HepG2 (cell line): Measurements from ENCODE around the gene NES. TPM values are rescaled to one million over a fixed set of nuclear protein-coding genes. Genes with fewer than 3 reads are reported as not detected.

Experiments used
- EP300 ChIP-seq, 3 experiments: sonication (generic) in 1 of 3; formaldehyde crosslinking in 1 of 3; IDR thresholded peaks; 2 replicates each; pipeline versions ENCODE4 v1.5.1 to v1.6.1; 2011 to 2020; ENCODE audit warnings: low read depth in 2 of 3, low read length in 2 of 3, borderline replicate concordance in 1 of 3, improper control_type of control experiment in 1 of 3, mild to moderate bottlenecking in 1 of 3, missing genetic modification reagents in 1 of 3, moderate library complexity in 1 of 3
- FOXP1 ChIP-seq, 2 experiments: fragments of 450-650 bp in 1 of 2; IDR thresholded peaks; 2 replicates each; pipeline ENCODE4 v1.6.1; 2017 to 2018; ENCODE audit warnings: antibody characterized with exemption in 1 of 2
- HNF1A ChIP-seq, 2 experiments: sonication (generic) in 1 of 2; formaldehyde crosslinking in 1 of 2; IDR thresholded peaks; 2 replicates each; pipeline versions ENCODE4 v1.4.0 to v1.6.1; 2016 to 2020; ENCODE audit warnings: borderline replicate concordance in 1 of 2, low read depth in 1 of 2, mild to moderate bottlenecking in 1 of 2, missing genetic modification reagents in 1 of 2
- MLLT10 ChIP-seq: sonication (generic); formaldehyde crosslinking; IDR thresholded peaks from 2 replicates; pipeline ENCODE4 v1.4.0; 2020; ENCODE audit warnings: missing genetic modification reagents
- TFAP4 ChIP-seq: sonication (generic); IDR thresholded peaks from 2 replicates; pipeline ENCODE4 v1.6.1; 2016; ENCODE audit warnings: low read depth, borderline replicate concordance
- YEATS4 ChIP-seq: sonication (generic); formaldehyde crosslinking; IDR thresholded peaks from 2 replicates; pipeline ENCODE4 v1.4.0; 2020; ENCODE audit warnings: missing genetic modification reagents, borderline replicate concordance
- ZFYVE20 ChIP-seq: sonication (generic); formaldehyde crosslinking; IDR thresholded peaks from 2 replicates; pipeline ENCODE4 v1.8.0; 2023; ENCODE audit warnings: low read depth, mild to moderate bottlenecking, moderate library complexity, missing genetic modification reagents, borderline replicate concordance
- ZGPAT ChIP-seq: IDR thresholded peaks from 2 replicates; pipeline ENCODE4 v1.6.1; 2016; ENCODE audit warnings: mild to moderate bottlenecking
- ZNF446 ChIP-seq: sonication (generic); formaldehyde crosslinking; IDR thresholded peaks from 2 replicates; pipeline ENCODE4 v1.5.0; 2020; ENCODE audit warnings: mild to moderate bottlenecking, missing genetic modification reagents
- polyA plus RNA-seq, 8 experiments: library from polyadenylated mRNA; depleted of rRNA in 3 of 8; stranded (reverse) in 7 of 8; unstranded in 1 of 8; fragments of >200 nt; fragmentation: Illumina TruSeq in 4 of 8; extraction: Trizol in 4 of 8; gene quantifications; 2 replicates each; pipeline versions ENCODE4 v1.2.1 to v1.2.3, GENCODE V29; 2011 to 2016; ENCODE audit warnings: low read depth in 4 of 8, missing spikeins in 1 of 8, mixed read lengths in 1 of 8; ENCODE audit not compliant: insufficient read depth in 1 of 8
- total RNA-seq, 5 experiments: library from RNA; depleted of rRNA; stranded (reverse); fragments of >200 nt; fragmentation: Illumina TruSeq; extraction: Trizol; gene quantifications; 2 replicates each; pipeline ENCODE4 v1.2.3, GENCODE V29; 2016; ENCODE audit warnings: low read depth in 1 of 5
- TF ChIP-seq, protein P1 (sequence below): sonication (generic); formaldehyde crosslinking; conservative IDR thresholded peaks from 2 replicates; pipeline ENCODE4 v1.4.0; 2020; ENCODE audit warnings: missing genetic modification reagents
- TF ChIP-seq, protein P2 (sequence below): sonication (generic); formaldehyde crosslinking; IDR thresholded peaks from 2 replicates; pipeline ENCODE4 v1.5.0; 2020; ENCODE audit warnings: missing genetic modification reagents
- TF ChIP-seq, protein P3 (sequence below): sonication (generic); formaldehyde crosslinking; IDR thresholded peaks from 2 replicates; pipeline ENCODE4 v1.9.0; 2022; ENCODE audit warnings: missing genetic modification reagents, mild to moderate bottlenecking, borderline replicate concordance
- TF ChIP-seq, protein P4 (sequence below), 2 experiments: sonication (generic) in 1 of 2; formaldehyde crosslinking in 1 of 2; IDR thresholded peaks; 2 replicates each; pipeline versions ENCODE4 v1.4.0 to v1.6.1; 2018 to 2020; ENCODE audit warnings: missing genetic modification reagents in 2 of 2, borderline replicate concordance in 1 of 2, low read depth in 1 of 2, mild to moderate bottlenecking in 1 of 2, missing biosample characterization in 1 of 2

Gene NES
- total and polyA plus RNA-seq, 2 of the 13 experiments (the other 11 are each of a cell fraction or from before 2014, with no cell fraction given) = 1.7 to 16.6 TPM

GRCh38 chr1:156664767-156665411, 12.3 kb downstream of the NES start (continued):
- TF ChIP-seq, protein P1, sequence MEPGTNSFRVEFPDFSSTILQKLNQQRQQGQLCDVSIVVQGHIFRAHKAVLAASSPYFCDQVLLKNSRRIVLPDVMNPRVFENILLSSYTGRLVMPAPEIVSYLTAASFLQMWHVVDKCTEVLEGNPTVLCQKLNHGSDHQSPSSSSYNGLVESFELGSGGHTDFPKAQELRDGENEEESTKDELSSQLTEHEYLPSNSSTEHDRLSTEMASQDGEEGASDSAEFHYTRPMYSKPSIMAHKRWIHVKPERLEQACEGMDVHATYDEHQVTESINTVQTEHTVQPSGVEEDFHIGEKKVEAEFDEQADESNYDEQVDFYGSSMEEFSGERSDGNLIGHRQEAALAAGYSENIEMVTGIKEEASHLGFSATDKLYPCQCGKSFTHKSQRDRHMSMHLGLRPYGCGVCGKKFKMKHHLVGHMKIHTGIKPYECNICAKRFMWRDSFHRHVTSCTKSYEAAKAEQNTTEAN (CRISPR knock-in tag) = no peak
- TF ChIP-seq YEATS4 (CRISPR knock-in tag) (no peak), ZGPAT (CRISPR knock-in tag) (peak; percentile 15; the same call in 1 of the 2 replicates), HNF1A (IDR thresholded peaks at IDR 0.05; ENCODE audit: low read depth) (0 out of 2 replicates have a peak, but pooled peaks have one; percentile 12), HNF1A (CRISPR knock-in tag; IDR thresholded peaks at IDR 0.05; ENCODE audit: borderline replicate concordance) (no peak), TFAP4 (0 out of 2 replicates have a peak, but pooled peaks have one; percentile 3), ZFYVE20 (no peak), FOXP1 (IDR thresholded peaks at IDR 0.05) (no peak), FOXP1 (CRISPR knock-in tag; IDR thresholded peaks at IDR 0.05) (no peak), EP300 (IDR thresholded peaks at IDR 0.05; ENCODE audit: low read depth in 2 of 2, low read length in 2 of 2) (0 out of 4 replicates have a peak, but pooled peaks of 1 of the 2 experiments have one; percentile 44), EP300 (CRISPR knock-in tag; IDR thresholded peaks at IDR 0.05; ENCODE audit: borderline replicate concordance) (no peak), ZNF446 (CRISPR knock-in tag) (no peak), MLLT10 (CRISPR knock-in tag) (no peak)
- TF ChIP-seq, protein P2, sequence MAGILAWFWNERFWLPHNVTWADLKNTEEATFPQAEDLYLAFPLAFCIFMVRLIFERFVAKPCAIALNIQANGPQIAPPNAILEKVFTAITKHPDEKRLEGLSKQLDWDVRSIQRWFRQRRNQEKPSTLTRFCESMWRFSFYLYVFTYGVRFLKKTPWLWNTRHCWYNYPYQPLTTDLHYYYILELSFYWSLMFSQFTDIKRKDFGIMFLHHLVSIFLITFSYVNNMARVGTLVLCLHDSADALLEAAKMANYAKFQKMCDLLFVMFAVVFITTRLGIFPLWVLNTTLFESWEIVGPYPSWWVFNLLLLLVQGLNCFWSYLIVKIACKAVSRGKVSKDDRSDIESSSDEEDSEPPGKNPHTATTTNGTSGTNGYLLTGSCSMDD = no peak
- TF ChIP-seq, protein P3, sequence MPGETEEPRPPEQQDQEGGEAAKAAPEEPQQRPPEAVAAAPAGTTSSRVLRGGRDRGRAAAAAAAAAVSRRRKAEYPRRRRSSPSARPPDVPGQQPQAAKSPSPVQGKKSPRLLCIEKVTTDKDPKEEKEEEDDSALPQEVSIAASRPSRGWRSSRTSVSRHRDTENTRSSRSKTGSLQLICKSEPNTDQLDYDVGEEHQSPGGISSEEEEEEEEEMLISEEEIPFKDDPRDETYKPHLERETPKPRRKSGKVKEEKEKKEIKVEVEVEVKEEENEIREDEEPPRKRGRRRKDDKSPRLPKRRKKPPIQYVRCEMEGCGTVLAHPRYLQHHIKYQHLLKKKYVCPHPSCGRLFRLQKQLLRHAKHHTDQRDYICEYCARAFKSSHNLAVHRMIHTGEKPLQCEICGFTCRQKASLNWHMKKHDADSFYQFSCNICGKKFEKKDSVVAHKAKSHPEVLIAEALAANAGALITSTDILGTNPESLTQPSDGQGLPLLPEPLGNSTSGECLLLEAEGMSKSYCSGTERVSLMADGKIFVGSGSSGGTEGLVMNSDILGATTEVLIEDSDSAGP (CRISPR knock-in tag) = peak; percentile 49
- TF ChIP-seq, protein P4, sequence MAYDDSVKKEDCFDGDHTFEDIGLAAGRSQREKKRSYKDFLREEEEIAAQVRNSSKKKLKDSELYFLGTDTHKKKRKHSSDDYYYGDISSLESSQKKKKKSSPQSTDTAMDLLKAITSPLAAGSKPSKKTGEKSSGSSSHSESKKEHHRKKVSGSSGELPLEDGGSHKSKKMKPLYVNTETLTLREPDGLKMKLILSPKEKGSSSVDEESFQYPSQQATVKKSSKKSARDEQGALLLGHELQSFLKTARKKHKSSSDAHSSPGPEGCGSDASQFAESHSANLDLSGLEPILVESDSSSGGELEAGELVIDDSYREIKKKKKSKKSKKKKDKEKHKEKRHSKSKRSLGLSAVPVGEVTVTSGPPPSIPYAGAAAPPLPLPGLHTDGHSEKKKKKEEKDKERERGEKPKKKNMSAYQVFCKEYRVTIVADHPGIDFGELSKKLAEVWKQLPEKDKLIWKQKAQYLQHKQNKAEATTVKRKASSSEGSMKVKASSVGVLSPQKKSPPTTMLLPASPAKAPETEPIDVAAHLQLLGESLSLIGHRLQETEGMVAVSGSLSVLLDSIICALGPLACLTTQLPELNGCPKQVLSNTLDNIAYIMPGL (CRISPR knock-in tag; IDR thresholded peaks at IDR 0.05; ENCODE audit: borderline replicate concordance in 1 of 2, low read depth in 1 of 2) = no peak
